Activated CD8-positive, alpha-beta T cell treated with anti-CD3 and anti-CD28 coated beads for 36 hours (primary cell): ENCODE measurements around the gene PANX2. TPM values are rescaled to one million over a fixed set of nuclear protein-coding genes. Genes with fewer than 3 reads are reported as not detected.

Experiments
- ATAC-seq: fragments of 200-7000 bp; cut with Tn5 transposase; one replicate; pipeline ENCODE4 v1.10.0; 2021; ENCODE audit warnings: mild to moderate bottlenecking, moderate library complexity
- CTCF ChIA-PET: fragments of 350-600 bp; sonication (Branson Sonifier 250); formaldehyde crosslinking; loops from one replicate; lab custom pipeline; 2021; ENCODE audit warnings: antibody characterized with exemption; lab: Charles Lee
- POLR2A ChIA-PET: fragments of 350-600 bp; sonication (Branson Sonifier 250); formaldehyde crosslinking; loops from one replicate; lab custom pipeline; 2021; ENCODE audit warnings: antibody characterized with exemption; lab: Charles Lee
- DNase-seq: peaks from one replicate; pipeline ENCODE4 v3.0.0-alpha.2; 2020
- H3K27ac Mint-ChIP-seq: one replicate; pipeline ENCODE4 v1.8.0; 2021; ENCODE audit warnings: mild to moderate bottlenecking, mixed read lengths
- H3K27me3 Mint-ChIP-seq: one replicate; pipeline ENCODE4 v1.8.0; 2021; ENCODE audit warnings: mixed read lengths
- H3K36me3 Mint-ChIP-seq: one replicate; pipeline ENCODE4 v1.8.0; 2021; ENCODE audit warnings: low read depth, mixed read lengths
- H3K4me1 Mint-ChIP-seq: one replicate; pipeline ENCODE4 v1.8.0; 2021; ENCODE audit warnings: low read depth, mixed read lengths
- H3K4me3 Mint-ChIP-seq: one replicate; pipeline ENCODE4 v1.8.0; 2021; ENCODE audit warnings: mild to moderate bottlenecking, moderate library complexity, mixed read lengths
- H3K9me3 Mint-ChIP-seq: one replicate; pipeline ENCODE4 v1.8.0; 2021; ENCODE audit warnings: mixed read lengths
- intact Hi-C: fragments of 100-400 bp; cut with micrococcal nuclease; formaldehyde crosslinking; loops from one replicate; pipeline ENCODE4 v1.10.0; 2022
- total RNA-seq, 2 experiments: library from RNA; stranded (reverse); gene quantifications; one replicate each; pipeline ENCODE4 v1.2.3, GENCODE V29; 2021
- TF ChIP-seq, protein P1 (sequence below): fragments of 200-600 bp; IDR thresholded peaks from one replicate; pipeline ENCODE4 v1.8.0; 2022; ENCODE audit warnings: antibody characterized with exemption, mild to moderate bottlenecking

The PANX2 gene
- total RNA-seq, 2 experiments from 2014 or later: 3.3 to 3.9 TPM

GRCh38 chr22:50190182-50190940, 19.8 kb downstream of the PANX2 start:
- TF ChIP-seq, protein P1, sequence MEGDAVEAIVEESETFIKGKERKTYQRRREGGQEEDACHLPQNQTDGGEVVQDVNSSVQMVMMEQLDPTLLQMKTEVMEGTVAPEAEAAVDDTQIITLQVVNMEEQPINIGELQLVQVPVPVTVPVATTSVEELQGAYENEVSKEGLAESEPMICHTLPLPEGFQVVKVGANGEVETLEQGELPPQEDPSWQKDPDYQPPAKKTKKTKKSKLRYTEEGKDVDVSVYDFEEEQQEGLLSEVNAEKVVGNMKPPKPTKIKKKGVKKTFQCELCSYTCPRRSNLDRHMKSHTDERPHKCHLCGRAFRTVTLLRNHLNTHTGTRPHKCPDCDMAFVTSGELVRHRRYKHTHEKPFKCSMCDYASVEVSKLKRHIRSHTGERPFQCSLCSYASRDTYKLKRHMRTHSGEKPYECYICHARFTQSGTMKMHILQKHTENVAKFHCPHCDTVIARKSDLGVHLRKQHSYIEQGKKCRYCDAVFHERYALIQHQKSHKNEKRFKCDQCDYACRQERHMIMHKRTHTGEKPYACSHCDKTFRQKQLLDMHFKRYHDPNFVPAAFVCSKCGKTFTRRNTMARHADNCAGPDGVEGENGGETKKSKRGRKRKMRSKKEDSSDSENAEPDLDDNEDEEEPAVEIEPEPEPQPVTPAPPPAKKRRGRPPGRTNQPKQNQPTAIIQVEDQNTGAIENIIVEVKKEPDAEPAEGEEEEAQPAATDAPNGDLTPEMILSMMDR: peak; percentile 44
- intact Hi-C loops: no loop called here
- Mint-ChIP-seq H3K9me3 (no peaks in the 10 kb centered on the region), H3K27me3 (peaks cover 1% of the 10 kb centered on the region), H3K27ac (peak overlapping the region; percentile 99), H3K4me1 (peaks cover 45% of the 10 kb centered on the region), H3K4me3 (peak overlapping the region; percentile 89), H3K36me3 (peaks cover 25% of the 10 kb centered on the region)
- peak; percentile 90 for DNase-seq
- ChIA-PET POLR2A (interaction anchor here (0.6 to 2.8 kb wide), 21 partner anchors 9 to 364 kb away, joined by 3 to 11 read pairs (median 4); partner anchors contain the start of genes HDAC10, SCO2 and TUBGCP6), CTCF (interaction anchor here (0.9 to 2.5 kb wide), 6 partner anchors 8 to 160 kb away, joined by 3 to 9 read pairs (median 3); no protein-coding TSS in a partner anchor)
- ATAC-seq: peak; percentile 43

GRCh38 chr22:50190941-50191741, 20.6 kb downstream of the PANX2 start:
- DNase-seq (peak; percentile 94), ATAC-seq (peak; percentile 72)
- CTCF ChIA-PET: interaction anchor here (0.9 to 2.5 kb wide), 6 partner anchors 9 to 161 kb away, joined by 3 to 9 read pairs (median 3); no protein-coding TSS in a partner anchor
- Mint-ChIP-seq H3K36me3 (peaks cover 25% of the 10 kb centered on the region), H3K4me3 (peak overlapping the region; percentile 89), H3K9me3 (no peaks in the 10 kb centered on the region), H3K27me3 (no peaks in the 10 kb centered on the region), H3K27ac (peak overlapping the region; percentile 99), H3K4me1 (peaks cover 44% of the 10 kb centered on the region)
- intact Hi-C loops: no loop called here
- TF ChIP-seq, protein P1: no peak
- POLR2A ChIA-PET: interaction anchor here (0.6 to 2.8 kb wide), 23 partner anchors 8 to 365 kb away, joined by 3 to 11 read pairs (median 4); partner anchors contain the start of genes HDAC10, SCO2 and TUBGCP6

GRCh38 chr22:50192436-50193204, 22.1 kb downstream of the PANX2 start:
- ATAC-seq: peak; percentile 5
- DNase-seq: peak; percentile 62
- intact Hi-C loops: no loop called here
- peak overlapping the region; percentile 99 for H3K27ac Mint-ChIP-seq
- peaks cover 38% of the 10 kb centered on the region for H3K4me1 Mint-ChIP-seq
- TF ChIP-seq, protein P1: no peak
- peak overlapping the region; percentile 89 for H3K4me3 Mint-ChIP-seq
- H3K9me3 Mint-ChIP-seq: no peaks in the 10 kb centered on the region
- peaks cover 22% of the 10 kb centered on the region for H3K36me3 Mint-ChIP-seq
- CTCF ChIA-PET: interaction anchor here (2.2 to 2.5 kb wide), 2 partner anchors 14 to 44 kb away, joined by 8 to 9 read pairs; no protein-coding TSS in a partner anchor
- POLR2A ChIA-PET: interaction anchor here (1.0 to 2.8 kb wide), 4 partner anchors 21 to 230 kb away, joined by 3 to 9 read pairs (median 6); no protein-coding TSS in a partner anchor
- no peaks in the 10 kb centered on the region for H3K27me3 Mint-ChIP-seq

DNA sequence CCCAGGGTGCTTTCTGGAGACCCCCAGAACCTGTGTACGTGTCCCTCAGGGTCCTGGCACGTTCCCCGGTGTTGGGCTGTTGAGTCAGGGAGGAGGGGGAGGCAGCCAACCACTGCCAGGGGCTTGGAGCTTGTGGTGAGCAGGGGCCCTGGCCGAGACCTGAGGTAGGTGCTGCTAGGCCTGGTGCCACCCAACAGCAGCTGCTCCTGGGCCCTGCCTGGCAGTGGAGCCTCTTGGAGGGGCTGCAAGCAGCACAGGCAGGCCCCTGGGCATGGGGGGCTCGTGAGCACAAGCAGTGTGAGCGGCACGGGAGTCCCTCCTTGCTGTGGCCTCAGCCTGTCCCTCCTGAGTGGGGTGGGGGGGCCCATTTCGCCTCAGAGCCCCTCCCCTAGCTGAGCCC, 23.1 kb downstream of the PANX2 start:
- H3K27ac Mint-ChIP-seq: no peak overlapping the region
- POLR2A ChIA-PET: no interaction called here
- TF ChIP-seq, protein P1: no peak
- no peak overlapping the region for H3K4me3 Mint-ChIP-seq
- CTCF ChIA-PET: interaction anchor here (1.6 kb wide), 1 partner anchor 49 kb away, joined by 3 read pairs; no protein-coding TSS in a partner anchor
- ATAC-seq: no peak
- no peaks in the 10 kb centered on the region for H3K9me3 Mint-ChIP-seq
- H3K4me1 Mint-ChIP-seq: peaks cover 34% of the 10 kb centered on the region
- intact Hi-C loops: no loop called here
- H3K27me3 Mint-ChIP-seq: no peaks in the 10 kb centered on the region
- no peak for DNase-seq
- H3K36me3 Mint-ChIP-seq: peaks cover 20% of the 10 kb centered on the region
